Neural cell (in vitro differentiated cells): Measurements from ENCODE around the gene RNU6-9.

ENCODE experiments used
- POLR2AphosphoS5 ChIP-seq: IDR thresholded peaks from 2 replicates; pipeline ENCODE4 v1.6.1; 2012
- TAF1 ChIP-seq: IDR thresholded peaks from 2 replicates; pipeline ENCODE4 v1.6.1; 2012; ENCODE audit warnings: low read depth
- TF ChIP-seq, protein P1 (sequence below): fragments of 450-650 bp; IDR thresholded peaks from 2 replicates; pipeline ENCODE4 v1.5.1; 2014; ENCODE audit warnings: antibody characterized with exemption, mild to moderate bottlenecking, moderate library complexity; ENCODE audit not compliant: poor library complexity, severe bottlenecking

DNA sequence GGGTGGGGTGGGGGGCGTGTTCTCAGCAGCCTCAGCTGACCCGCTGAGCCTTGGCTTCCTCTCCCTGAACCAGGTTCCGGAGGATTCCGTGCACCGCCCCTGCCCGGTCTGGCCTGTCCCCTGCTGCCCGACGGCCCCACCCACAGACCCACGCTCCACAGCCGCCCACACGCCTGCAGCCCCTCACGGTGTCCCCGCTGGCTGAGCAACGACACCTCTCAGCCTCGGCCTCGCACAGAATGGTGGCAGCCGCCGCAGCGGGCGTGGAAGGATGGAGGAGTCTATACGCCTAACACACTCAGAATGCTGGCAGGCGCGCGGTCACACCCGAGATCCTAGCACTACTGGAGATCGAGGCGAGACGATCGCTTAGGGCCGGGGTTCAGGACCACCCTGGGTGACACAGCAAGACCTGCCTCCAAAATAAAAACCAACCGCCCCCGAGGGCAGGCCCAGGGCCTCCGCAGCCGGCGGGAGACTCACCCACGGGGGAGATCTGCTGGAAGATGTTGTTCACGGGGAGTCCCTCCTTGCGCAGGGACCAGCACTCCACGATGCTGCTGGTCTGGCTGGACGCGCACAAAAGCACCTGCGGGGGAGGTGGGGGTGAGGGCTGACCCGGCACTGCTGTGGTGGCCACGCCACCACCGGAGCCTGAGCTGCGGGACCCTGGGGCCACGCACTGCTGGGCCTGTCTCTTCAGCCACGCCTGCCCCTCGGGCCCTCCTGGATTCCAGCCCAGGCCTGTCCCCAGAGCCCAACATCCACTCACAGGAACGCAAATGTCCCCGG lies 8.7 kb upstream of the RNU6-9 start:
- TF ChIP-seq POLR2AphosphoS5 = no peak
- no peak for TF ChIP-seq TAF1
- TF ChIP-seq, protein P1, sequence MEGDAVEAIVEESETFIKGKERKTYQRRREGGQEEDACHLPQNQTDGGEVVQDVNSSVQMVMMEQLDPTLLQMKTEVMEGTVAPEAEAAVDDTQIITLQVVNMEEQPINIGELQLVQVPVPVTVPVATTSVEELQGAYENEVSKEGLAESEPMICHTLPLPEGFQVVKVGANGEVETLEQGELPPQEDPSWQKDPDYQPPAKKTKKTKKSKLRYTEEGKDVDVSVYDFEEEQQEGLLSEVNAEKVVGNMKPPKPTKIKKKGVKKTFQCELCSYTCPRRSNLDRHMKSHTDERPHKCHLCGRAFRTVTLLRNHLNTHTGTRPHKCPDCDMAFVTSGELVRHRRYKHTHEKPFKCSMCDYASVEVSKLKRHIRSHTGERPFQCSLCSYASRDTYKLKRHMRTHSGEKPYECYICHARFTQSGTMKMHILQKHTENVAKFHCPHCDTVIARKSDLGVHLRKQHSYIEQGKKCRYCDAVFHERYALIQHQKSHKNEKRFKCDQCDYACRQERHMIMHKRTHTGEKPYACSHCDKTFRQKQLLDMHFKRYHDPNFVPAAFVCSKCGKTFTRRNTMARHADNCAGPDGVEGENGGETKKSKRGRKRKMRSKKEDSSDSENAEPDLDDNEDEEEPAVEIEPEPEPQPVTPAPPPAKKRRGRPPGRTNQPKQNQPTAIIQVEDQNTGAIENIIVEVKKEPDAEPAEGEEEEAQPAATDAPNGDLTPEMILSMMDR = no peak
